ENCODE measurements around the gene HEMK1.

- TF ChIP-seq USF2 (IDR thresholded peaks at IDR 0.05), result no peak
- no peak for TF ChIP-seq CTCF (IDR thresholded peaks at IDR 0.05)
- no peak for TF ChIP-seq CEBPB (IDR thresholded peaks at IDR 0.05)
- no peak for TF ChIP-seq REST (IDR thresholded peaks at IDR 0.05)
- TF ChIP-seq PHF8 (IDR thresholded peaks at IDR 0.05; ENCODE audit: borderline replicate concordance, low read depth), result no peak
- no peak for TF ChIP-seq RFX5 (IDR thresholded peaks at IDR 0.05)
- TF ChIP-seq POLR2AphosphoS2 (conservative IDR thresholded peaks at IDR 0.05; ENCODE audit: low read length), result no peak
- no peak for TF ChIP-seq NFE2L2 (conservative IDR thresholded peaks at IDR 0.05; ENCODE audit: low read length)
- no peak for TF ChIP-seq EP300 (IDR thresholded peaks at IDR 0.05)
- no peak for TF ChIP-seq POLR2A (IDR thresholded peaks at IDR 0.05; ENCODE audit: low read length)
- TF ChIP-seq RCOR1 (IDR thresholded peaks at IDR 0.05; ENCODE audit: low read depth, low read length), result no peak
Measured at GRCh38 chr3:50534681-50535330, 34.5 kb upstream of the HEMK1 start.
